Prostate gland (tissue), 2 donors: ENCODE data around the gene NAA38. TPM values are rescaled to one million over a fixed set of nuclear protein-coding genes. Genes with fewer than 3 reads are reported as not detected.

Experiments
- DNase-seq: peaks from one replicate; pipeline ENCODE4 v3.0.0-alpha.2; 2019; ENCODE audit warnings: low spot score
- H3K27ac ChIP-seq, 2 donors: fragments of 200-600 bp; sonication (generic); 2 replicates each; pipeline ENCODE4 v1.5.1; 2017 to 2019
- H3K27me3 ChIP-seq: fragments of 200-600 bp; sonication (generic); replicated peaks from 2 replicates; pipeline ENCODE4 v1.5.1; 2019; ENCODE audit not compliant: insufficient read depth
- H3K36me3 ChIP-seq, 2 donors: fragments of 200-600 bp; sonication (generic); 1 replicate in 1 of 2; 2 replicates in 1 of 2; pipeline versions ENCODE4 v1.5.1 to v1.8.1; 2017 to 2019
- H3K4me1 ChIP-seq: fragments of 200-600 bp; sonication (generic); replicated peaks from 2 replicates; pipeline ENCODE4 v1.5.1; 2019
- H3K4me3 ChIP-seq, 2 donors: fragments of 200-600 bp; sonication (generic); 2 replicates each; pipeline ENCODE4 v1.5.1; 2017 to 2019
- H3K9me3 ChIP-seq: fragments of 200-600 bp; sonication (generic); 2 replicates; pipeline ENCODE4 v1.5.1; 2017
- CTCF ChIP-seq, 4 experiments: fragments of 200-600 bp in 2 of 4; fragments of 450-650 bp in 2 of 4; sonication (generic) in 2 of 4; IDR thresholded peaks; 1 replicate in 3 of 4; 2 replicates in 1 of 4; pipeline ENCODE4 v1.5.1; 2016 to 2019; ENCODE audit warnings: antibody characterized with exemption in 4 of 4, mild to moderate bottlenecking in 2 of 4, moderate library complexity in 2 of 4
- POLR2A ChIP-seq: fragments of 450-650 bp; IDR thresholded peaks from one replicate; pipeline ENCODE4 v1.6.1; 2016; ENCODE audit warnings: antibody characterized with exemption, mild to moderate bottlenecking
- POLR2AphosphoS5 ChIP-seq: sonication (generic); formaldehyde crosslinking; IDR thresholded peaks from one replicate; pipeline ENCODE4 v1.6.1; 2017; ENCODE audit warnings: antibody characterized with exemption
- WGBS: methylation state at CpG from one replicate; pipeline ENCODE4 v1.1.5; 2018; 5-methylcytosine and 5-hydroxymethylcytosine counted together
- intact Hi-C: fragments of 100-400 bp; cut with DNase I; formaldehyde crosslinking; loops from one replicate; pipeline ENCODE4 v1.14.2; 2022
- total RNA-seq, 2 donors: library from RNA; depleted of rRNA; stranded (reverse); fragments of >200 nt; gene quantifications; one replicate each; pipeline ENCODE4 v1.1.0, GENCODE V29; 2016

Gene NAA38
- total RNA-seq, 2 donors from 2014 or later, result 74.6 to 163 TPM

GRCh38 chr17:7849130-7849750, 8.1 kb downstream of the NAA38 start:
- no peak for TF ChIP-seq POLR2AphosphoS5
- TF ChIP-seq CTCF (IDR thresholded peaks at IDR 0.05), result no peak
- no peak for TF ChIP-seq POLR2A
- DNase-seq, result no peak
- H3K36me3 ChIP-seq, result peaks cover 23 to 33% of the 10 kb centered on the region in 2 donors
- intact Hi-C loops, result loop anchor here (10.0 kb wide), 1 partner anchor 306 kb away; the partner anchor contains the start of gene PER1
- H3K27me3 ChIP-seq, result no peaks in the 10 kb centered on the region
- no peaks in the 10 kb centered on the region for H3K9me3 ChIP-seq
- no peak overlapping the region for H3K4me3 ChIP-seq
- H3K4me1 ChIP-seq, result peaks cover 11% of the 10 kb centered on the region
- WGBS, result 85% methylated on average over 35 of the region's 35 CpGs
- no peak overlapping the region for H3K27ac ChIP-seq

- Histone ChIP-seq H3K27me3 (no peaks in the 10 kb centered on the region), H3K27ac (no peak overlapping the region), H3K4me3 (no peak overlapping the region), H3K9me3 (no peaks in the 10 kb centered on the region), H3K4me1 (peaks cover 11% of the 10 kb centered on the region), H3K36me3 (peaks cover 23 to 33% of the 10 kb centered on the region in 2 donors)
- TF ChIP-seq CTCF (IDR thresholded peaks at IDR 0.05) (no peak), POLR2A (no peak), POLR2AphosphoS5 (no peak)
- no peak for DNase-seq
- 93% methylated on average over 19 of the region's 21 CpGs for WGBS
- intact Hi-C loops, result loop anchor here (10.0 kb wide), 1 partner anchor 306 kb away; the partner anchor contains the start of gene PER1
Measured at GRCh38 chr17:7848739-7849129, 8.6 kb downstream of the NAA38 start.

GRCh38 chr17:7848131-7848579, 9.2 kb downstream of the NAA38 start:
- H3K9me3 ChIP-seq, result no peaks in the 10 kb centered on the region
- no peak overlapping the region for H3K4me3 ChIP-seq
- peaks cover 11% of the 10 kb centered on the region for H3K4me1 ChIP-seq
- H3K27me3 ChIP-seq, result no peaks in the 10 kb centered on the region
- DNase-seq, result no peak
- intact Hi-C loops, result loop anchor here (10.0 kb wide), 1 partner anchor 307 kb away; the partner anchor contains the start of gene PER1
- 84% methylated on average over 20 of the region's 20 CpGs for WGBS
- TF ChIP-seq POLR2AphosphoS5 (no peak), CTCF (IDR thresholded peaks at IDR 0.05) (no peak), POLR2A (no peak)
- H3K36me3 ChIP-seq, result peaks cover 23 to 27% of the 10 kb centered on the region in 2 donors
- H3K27ac ChIP-seq, result no peak overlapping the region

GRCh38 chr17:7846765-7847661, 10.3 kb downstream of the NAA38 start:
- Histone ChIP-seq H3K4me3 (no peak overlapping the region), H3K27ac (no peak overlapping the region), H3K4me1 (peaks cover 11% of the 10 kb centered on the region), H3K27me3 (no peaks in the 10 kb centered on the region), H3K36me3 (peaks cover 23% of the 10 kb centered on the region in 2 donors), H3K9me3 (no peaks in the 10 kb centered on the region)
- intact Hi-C loops, result loop anchor here (10.0 kb wide), 1 partner anchor 308 kb away; the partner anchor contains the start of gene PER1
- WGBS, result 84% methylated on average over 34 of the region's 34 CpGs
- no peak for DNase-seq
- no peak for TF ChIP-seq POLR2A
- no peak for TF ChIP-seq POLR2AphosphoS5
- TF ChIP-seq CTCF (IDR thresholded peaks at IDR 0.05), result no peak
